HG03457 (cell line): ENCODE results near the gene MOCS3.
"Not testable (repeated sequence)": the region's sequence is repeated elsewhere in the genome, so short reads cannot be mapped to it uniquely, and the experiment has no call there.

Experiments used
- ATAC-seq: cut with Tn5 transposase; IDR thresholded peaks from one replicate; pipeline ENCODE4 v1.9.1; 2021; ENCODE audit warnings: moderate number of reproducible peaks; ENCODE audit not compliant: unreplicated experiment

MOCS3 gene

GRCh38 chr20:50931306-50932015, 27.2 kb upstream of the MOCS3 start, which contains the start of gene ADNP:
TSS of gene ADNP (minus strand) at chr20:50931437. CDS start at chr20:50903996, 27,441 bp downstream.
- ATAC-seq = peak; percentile 43

DNA sequence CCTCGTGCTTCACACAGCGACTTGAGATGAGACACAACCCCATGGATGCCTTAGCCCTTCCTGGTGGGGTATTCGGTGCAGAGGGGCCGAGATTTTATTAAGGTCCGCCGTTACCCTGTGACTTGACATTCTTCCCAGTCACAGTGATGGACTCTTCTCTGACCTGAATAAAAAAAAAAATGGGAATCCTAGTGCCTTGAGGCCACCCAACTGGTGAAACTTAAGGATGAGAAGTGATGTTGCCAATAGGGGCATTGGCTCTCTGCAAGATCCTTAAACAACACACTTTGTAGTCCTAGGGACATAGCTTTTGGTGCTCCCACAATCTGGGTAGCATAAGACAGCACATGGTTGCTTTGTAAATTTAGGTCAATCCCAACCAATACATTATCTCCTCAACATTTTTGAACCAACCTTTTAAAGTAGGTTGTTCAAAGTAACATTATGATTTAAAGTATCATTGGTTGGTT, 26.6 kb upstream of the MOCS3 start:
- ATAC-seq = no peak

DNA sequence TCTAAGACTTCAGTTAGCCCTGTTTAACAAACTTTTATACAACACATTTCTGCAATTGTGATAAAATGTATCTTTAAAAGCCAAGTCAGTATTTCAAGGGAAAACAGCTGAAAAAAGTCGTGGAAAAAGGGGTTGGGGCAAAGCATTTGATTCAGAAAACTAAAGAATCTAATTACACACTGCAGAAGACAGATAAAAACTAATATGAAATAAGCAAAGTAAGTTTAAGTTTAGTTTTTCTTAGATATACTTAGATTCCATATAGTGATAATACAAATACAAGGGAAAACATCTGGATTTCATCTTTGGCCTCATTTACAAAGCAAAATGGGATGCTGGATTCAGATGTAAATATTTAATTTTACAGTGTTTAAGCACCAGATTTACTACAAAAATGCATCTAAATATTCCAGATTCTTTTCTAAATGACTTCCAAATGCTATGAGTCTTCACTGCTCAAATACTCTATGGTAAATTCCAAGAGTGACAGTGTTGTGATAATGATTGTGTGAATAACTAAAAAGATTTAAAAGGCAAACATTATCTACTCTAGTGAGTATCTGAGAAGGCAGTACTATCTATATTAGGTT, 25.8 kb upstream of the MOCS3 start:
- no peak for ATAC-seq

GRCh38 chr20:50933589-50933988, 25.0 kb upstream of the MOCS3 start:
- ATAC-seq = no peak

- ATAC-seq = no peak
Observed at GRCh38 chr20:50943069-50943468, 15.5 kb upstream of the MOCS3 start.

GRCh38 chr20:50948132-50948785, 10.4 kb upstream of the MOCS3 start:
- ATAC-seq = no peak

DNA sequence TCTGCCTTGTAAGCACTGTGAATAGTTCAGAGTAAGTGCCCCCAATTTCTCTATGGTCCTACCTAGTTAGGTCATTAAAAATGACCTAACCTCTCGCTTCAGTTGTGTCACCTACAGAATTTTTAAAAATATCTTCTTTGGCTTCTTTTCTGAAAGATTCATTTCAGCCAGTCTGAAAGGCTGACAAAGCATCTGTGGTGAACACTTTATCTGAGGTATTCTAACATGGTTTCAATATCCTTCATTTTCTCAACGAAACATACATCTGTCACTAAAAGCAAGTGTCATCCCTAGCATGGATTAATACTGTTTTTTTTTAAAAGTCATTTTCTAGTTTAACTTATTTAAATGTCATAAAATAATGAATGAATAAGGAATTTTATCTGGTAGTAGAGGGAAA, 5.4 kb upstream of the MOCS3 start:
- no peak for ATAC-seq

DNA sequence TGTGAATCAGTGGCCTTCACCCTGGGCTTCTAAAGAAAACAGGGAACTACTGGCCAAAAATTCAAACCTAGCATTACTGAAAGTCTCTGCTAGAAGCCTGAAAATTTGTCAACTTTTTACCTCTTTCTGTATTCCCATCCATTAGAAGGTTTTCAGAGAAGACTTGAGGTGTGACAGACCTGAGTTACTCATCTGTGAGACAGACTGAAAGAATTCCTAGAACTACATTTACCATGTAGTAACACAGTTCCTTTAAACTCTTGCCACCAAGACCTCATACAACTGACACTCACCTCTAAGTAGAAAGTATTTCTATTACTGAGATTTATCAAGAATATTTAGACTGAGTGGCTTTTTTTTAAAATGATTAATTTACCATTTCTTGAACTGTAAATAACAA, 4.8 kb upstream of the MOCS3 start:
- no peak for ATAC-seq

GRCh38 chr20:50957276-50957675, 1.3 kb upstream of the MOCS3 start:
- ATAC-seq = no peak

DNA sequence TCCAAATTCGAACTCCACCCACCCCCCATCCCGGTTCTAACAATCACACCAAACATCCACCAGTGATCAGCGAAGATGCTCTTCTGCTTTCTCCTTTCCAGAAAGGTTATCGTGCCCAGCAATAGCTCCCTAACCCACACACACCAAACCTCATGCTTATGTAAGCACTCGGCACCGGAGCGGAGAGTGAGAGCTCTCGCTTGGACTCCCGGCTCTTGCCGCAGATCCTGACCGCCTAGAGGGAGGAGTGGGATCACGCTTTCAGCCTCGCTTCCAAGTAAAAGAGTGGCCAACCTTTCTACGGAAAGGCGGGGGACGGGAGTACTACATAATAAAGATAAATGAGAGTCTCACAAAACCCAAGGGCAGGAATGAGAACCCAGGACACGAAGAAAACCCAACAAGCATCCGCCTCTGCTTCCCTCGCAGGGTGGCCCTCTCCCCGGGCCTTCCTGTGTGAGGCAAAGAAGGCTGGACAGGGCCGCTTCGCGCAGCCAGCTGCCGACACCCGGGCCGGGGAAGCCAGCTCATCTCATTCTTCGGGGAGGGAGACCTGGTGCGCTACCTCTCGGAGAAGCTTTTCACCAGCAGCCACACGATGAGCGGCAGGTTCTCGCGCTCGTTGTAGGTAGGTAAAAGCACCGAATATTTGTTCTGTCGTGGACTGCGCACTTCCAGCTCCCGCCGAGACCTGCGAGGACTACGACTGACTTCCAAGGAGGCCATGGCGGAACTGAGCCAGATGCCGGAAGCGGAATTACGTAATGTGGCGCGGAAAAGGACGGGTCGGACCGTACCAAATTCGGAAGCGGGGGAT, 612 bp upstream of the MOCS3 start, which contains the start of gene DPM1:
DPM1 (minus strand) TSS at position 735 of the 817 bp plus-strand sequence; CDS start at position 726, 9 bp downstream.
- ATAC-seq = peak; percentile 68

- ATAC-seq = no peak
Observed at GRCh38 chr20:50959543-50960126, 1.0 kb downstream of the MOCS3 start.

GRCh38 chr20:50967586-50967985, 9.0 kb downstream of the MOCS3 start:
- no peak for ATAC-seq

DNA sequence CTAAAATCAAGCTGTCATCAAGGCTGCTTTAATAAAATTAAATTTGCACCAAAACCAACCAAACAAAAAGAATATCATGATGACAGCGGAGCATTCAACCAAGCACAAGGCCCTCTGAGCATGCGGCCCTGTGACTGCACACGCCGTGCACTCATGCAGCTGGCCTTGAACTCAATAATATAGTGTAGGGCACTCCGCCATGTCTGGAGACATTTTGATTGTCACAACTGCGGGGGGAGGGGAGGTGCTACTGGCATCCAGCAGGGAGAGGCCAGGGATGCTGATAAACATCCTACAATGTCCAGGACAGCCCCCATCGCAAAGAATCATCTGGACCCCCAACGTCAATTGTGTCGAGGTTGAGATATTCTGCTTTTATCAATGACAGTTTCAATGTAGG, 9.7 kb downstream of the MOCS3 start:
- ATAC-seq = no peak

DNA sequence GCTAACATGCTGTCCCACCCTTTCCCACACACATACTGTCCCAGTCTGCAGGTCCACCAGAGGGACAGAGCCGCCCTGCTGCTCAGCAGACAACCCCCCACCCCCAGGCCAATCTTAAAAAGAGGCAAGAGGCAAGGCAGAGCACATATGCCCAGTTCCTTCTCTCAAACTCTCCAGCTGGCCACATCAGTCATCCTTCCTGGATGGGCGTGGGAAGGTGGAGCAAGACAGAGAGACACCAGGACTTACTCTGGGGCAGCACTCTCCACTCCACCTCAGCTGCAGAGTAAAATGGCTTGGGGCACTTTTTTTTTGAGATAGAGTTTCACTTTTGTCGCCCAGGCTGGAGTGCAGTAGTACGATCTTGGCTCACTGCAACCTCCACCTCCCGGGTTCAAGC, 10.8 kb downstream of the MOCS3 start:
- no peak for ATAC-seq

DNA sequence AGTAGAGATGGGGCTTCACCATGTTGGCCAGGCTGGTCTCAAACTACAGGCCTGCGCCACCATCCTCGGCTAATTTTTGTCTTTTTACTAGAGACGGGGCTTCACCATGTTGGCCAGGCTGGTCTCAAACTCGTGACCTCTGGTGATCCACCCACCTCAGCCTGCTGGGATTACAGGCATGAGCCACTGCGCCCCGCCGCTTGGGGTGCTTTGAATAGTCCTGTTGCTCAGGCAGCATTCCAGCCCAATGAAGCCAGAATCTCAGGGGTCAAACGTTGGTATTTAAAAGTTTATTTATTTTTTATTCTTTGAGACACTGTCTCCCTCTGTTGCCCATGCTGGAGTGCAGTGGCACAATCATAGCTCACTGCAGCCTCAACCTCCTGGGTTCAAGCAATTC, 11.3 kb downstream of the MOCS3 start:
- no peak for ATAC-seq

GRCh38 chr20:50975701-50976330, 17.2 kb downstream of the MOCS3 start:
- no peak for ATAC-seq

DNA sequence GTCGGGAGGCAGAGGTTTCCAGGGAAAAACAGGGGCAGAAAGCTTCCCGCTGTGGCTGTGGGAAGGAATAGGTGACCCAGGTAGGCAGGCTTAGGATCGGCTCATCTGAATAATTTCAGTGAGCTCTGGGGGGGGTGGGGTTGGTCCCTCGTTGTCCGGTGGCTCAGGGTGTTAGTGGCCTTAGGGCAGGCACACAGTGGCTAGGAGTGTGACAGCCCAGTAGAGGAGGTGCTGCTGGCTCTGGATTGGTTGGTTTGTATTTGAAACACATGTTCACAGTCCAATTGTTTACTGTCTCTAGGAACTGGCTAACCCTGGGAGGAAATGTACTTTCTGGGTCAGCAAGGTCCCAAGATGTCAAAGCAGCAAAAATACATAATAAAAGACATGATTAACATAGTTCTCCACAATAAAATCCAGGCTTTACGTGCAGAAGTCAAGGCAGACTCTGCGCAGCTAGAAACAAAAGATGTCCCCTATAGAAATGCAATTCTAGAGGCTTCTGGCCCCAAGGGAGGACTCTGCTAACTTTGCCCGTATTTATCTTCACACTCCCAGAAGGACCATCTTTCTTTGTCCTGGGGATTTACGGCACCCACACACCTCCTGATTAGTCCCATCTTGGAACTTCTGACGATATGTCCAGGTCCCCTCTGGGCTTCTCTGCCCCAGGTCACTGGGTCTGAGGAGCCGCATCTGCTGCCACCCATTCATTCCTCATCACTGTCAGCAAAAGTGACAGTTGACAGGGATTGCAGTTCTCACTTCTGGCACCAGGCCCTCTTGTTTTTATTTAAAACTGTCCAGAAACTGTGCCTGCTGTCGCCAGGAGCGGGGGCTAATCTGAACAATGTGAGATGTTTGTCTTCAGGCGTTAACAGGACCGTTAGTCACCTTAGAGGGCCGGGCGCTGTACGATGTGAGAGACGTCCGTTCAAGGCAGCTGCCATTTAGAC, 18.7 kb downstream of the MOCS3 start:
- ATAC-seq = no peak

DNA sequence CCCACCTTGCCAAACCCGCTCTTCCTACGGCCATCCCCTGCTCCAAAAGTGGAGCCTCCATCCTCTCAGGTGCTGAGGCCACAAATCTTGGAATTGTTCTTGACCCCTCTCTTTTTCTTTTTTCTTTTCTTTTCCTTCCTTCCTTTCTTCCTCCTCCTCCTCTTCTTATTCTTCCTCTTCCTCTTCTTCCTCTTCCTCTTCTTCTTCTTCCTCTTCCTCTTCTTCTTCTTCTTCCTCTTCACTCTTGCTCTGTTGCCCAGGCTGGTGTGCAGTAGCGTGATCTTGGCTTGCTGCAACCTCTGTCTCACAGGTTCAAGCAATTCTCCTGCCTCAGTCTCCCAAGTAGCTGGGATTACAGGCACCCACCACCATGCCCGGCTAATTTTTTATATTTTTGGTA, 19.9 kb downstream of the MOCS3 start:
- not testable (repeated sequence) for ATAC-seq

- ATAC-seq = no peak
Observed at GRCh38 chr20:50980071-50980681, 21.6 kb downstream of the MOCS3 start.
